GM19468 (cell line): ENCODE results near the gene CATSPERZ.
A peak's percentile ranks its signal among the peaks of the same experiment; 100 is the strongest.

ENCODE experiments used
- ATAC-seq: cut with Tn5 transposase; IDR thresholded peaks from one replicate; pipeline ENCODE4 v1.9.1; 2021; ENCODE audit warnings: mild to moderate bottlenecking, moderate library complexity, moderate number of reproducible peaks; ENCODE audit not compliant: unreplicated experiment; ENCODE audit errors: extremely low read depth

Gene CATSPERZ

DNA sequence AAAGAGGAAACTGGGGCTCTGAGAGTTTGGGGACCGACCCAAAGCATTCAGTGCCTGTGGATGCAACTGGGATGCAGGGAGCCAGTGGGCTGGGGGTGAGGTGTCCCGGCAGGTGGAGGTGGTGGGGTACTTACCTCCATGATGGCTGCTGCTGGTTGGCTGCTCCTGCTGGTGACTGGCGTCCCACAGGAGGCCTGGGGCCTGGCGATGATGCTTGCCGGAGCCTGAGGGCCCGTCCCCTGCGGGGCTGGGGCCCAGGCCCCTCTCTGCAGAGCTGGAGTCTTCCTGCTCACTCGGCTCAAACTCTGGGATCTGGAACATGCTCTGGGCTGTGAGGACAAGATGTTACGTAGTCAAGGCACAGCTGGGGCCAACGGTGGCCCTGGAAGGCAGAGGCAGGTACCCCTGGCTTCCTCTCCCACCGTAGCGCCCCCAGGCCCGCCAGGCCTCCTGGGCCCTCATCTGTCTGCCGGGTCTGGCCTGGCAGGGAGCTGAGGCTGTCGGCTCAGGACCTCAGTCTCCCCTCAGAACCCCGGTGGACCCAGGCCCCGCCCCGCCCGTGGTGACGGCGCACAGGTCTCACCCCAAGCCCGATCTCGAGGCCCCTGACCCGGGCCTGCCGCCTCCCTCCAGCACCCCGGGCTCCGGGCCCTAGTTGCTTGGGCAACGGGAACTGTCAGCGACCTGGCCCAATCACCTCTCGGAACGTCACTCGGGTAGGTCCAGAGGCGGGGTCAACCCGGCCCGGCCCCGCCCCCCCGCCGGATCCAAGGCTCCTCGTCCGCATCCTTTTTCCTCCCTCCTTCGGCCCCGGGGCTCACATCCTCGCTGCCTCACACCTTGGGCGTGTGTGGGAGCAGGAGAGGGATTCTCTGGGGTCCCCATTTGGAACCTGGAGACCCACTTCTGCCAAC, 15.9 kb upstream of the CATSPERZ start, which contains the start of gene BAD:
TSS of gene BAD (minus strand) at position 618 of the 914 bp plus-strand sequence. CDS start at position 321, 297 bp downstream.
- peak; percentile 49 for ATAC-seq

- peak; percentile 38 for ATAC-seq
Measured at GRCh38 chr11:64284962-64285884, 14.9 kb upstream of the CATSPERZ start, which contains the start of gene GPR137. Gene GPR137, plus strand, starts transcription at chr11:64285848. Its CDS starts 677 bp downstream, at chr11:64286525.

GRCh38 chr11:64285885-64286800, 14.0 kb upstream of the CATSPERZ start:
- no peak for ATAC-seq

DNA sequence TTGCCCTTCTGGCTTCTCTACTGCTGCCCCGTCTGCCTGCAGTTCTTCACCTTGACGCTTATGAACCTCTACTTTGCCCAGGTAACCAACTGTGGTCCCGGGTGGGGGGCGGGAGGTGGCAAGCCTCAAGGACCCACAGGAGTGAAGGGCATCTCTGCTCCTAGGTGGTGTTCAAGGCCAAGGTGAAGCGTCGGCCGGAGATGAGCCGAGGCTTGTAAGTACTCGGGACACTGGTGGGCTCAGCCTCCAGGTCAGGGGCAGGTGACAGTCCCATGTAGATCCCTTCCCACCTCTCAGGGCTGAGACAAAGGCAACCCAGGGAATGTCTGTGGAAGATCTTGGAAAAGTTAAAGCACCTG, 13.4 kb upstream of the CATSPERZ start:
- ATAC-seq: no peak

DNA sequence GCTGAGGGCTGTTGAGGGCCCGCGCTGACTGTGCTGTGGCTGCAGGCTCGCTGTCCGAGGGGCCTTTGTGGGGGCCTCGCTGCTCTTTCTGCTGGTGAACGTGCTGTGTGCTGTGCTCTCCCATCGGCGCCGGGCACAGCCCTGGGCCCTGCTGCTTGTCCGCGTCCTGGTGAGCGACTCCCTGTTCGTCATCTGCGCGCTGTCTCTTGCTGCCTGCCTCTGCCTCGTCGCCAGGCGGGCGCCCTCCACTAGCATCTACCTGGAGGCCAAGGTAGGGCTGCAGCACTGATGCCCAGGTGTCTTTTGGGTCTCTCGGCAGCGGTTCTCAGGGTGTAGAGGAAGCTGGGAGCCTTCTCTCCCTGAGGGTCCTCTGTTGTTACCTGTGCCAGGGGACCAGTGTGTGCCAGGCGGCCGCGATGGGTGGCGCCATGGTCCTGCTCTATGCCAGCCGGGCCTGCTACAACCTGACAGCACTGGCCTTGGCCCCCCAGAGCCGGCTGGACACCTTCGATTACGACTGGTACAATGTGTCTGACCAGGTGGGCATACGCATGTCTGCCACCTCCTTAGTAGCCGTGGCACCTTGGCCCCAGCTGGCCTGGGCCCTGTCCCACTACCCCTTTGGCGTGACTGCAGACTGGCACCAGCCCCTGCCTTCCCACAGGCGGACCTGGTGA, 12.3 kb upstream of the CATSPERZ start:
- no peak for ATAC-seq

GRCh38 chr11:64288353-64288750, 11.8 kb upstream of the CATSPERZ start:
- ATAC-seq: no peak

DNA sequence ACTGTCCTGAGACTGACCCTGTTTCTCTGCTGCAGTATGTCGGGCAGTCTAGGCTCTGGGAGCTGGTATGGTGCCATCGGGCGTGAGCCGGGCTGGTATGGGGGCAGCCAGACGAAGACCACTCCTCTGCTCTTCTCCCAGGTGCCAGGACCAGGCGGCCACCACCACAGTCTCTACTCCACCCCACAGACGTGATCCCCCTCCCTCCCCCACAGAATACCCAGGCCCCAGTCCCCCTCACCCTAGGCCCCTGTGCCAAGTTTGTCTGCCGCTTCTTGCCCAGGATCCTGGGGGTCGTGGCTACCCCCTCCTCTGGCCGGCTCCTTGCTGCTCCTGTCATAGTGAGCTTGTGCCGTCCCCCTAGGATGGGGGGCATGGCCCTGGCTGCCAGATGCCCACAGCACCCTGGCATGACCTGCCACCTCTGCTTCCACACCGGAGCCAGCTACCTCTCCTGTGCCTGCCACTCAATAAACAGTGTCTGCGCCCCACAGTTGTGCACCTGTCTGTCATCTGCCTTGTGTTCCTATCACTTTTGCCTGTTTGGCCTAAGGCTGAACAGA, 11.1 kb upstream of the CATSPERZ start:
- ATAC-seq: no peak

GRCh38 chr11:64290352-64291261, 9.6 kb upstream of the CATSPERZ start:
- no peak for ATAC-seq

DNA sequence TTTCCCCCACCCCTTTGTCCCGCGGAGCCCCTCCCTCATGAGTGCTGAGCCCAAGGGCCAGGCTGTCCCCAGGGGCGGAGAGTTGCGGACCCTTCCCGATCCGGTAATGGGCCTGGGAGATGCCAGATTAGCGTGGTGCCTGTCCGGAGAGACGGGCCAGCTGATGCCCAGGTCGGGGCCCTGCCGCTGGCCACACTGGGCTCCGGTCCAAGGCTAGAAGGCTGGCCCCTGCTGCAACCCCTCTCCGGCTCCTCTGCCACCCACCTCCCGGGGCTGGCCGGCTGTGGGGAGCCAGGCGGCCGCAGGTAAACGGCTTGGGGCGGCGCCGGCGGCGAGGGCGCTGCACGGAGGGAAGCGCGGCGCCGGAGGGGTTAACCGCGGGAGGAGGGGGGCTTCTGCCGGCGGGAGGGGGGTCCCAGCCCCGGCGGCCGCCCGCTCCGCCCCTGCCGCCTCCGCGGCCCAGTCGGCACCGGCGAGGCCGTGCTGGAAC, 8.9 kb upstream of the CATSPERZ start, which contains the start of gene KCNK4:
TSS of gene KCNK4 (plus strand) at position 41 of the 490 bp plus-strand sequence. CDS start 1,717 bp downstream, outside the sequence.
- no peak for ATAC-seq

GRCh38 chr11:64291752-64292459, 8.3 kb upstream of the CATSPERZ start:
- ATAC-seq: no peak

DNA sequence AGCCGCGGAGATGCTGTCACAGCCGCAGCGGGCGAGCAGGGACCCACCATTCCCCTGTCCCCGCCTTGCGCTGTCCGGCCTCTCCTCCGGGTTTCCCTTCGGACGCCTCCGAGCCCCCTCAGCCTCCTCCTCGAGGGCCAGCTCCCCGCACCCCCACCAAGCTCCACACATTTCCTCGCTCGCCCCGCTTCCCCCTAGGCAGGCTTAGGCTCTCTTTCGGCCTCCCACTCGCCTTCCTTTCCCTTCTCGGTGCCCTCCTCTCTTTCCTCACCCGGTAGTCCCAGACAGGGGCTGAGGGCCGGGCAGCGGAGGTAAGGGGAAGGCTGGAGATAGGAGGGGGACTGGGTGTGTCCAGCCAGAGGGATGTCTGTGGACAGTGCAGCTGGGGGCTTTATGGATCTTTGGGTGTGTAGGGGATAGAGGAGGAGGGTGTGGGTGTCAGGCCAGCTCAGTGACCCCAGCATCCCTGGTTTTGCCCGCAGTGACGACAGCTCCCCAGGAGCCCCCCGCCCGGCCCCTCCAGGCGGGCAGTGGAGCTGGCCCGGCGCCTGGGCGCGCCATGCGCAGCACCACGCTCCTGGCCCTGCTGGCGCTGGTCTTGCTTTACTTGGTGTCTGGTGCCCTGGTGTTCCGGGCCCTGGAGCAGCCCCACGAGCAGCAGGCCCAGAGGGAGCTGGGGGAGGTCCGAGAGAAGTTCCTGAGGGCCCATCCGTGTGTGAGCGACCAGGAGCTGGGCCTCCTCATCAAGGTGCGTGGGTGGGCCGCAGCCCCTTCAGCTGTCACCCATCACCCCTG, 7.5 kb upstream of the CATSPERZ start:
- no peak for ATAC-seq

DNA sequence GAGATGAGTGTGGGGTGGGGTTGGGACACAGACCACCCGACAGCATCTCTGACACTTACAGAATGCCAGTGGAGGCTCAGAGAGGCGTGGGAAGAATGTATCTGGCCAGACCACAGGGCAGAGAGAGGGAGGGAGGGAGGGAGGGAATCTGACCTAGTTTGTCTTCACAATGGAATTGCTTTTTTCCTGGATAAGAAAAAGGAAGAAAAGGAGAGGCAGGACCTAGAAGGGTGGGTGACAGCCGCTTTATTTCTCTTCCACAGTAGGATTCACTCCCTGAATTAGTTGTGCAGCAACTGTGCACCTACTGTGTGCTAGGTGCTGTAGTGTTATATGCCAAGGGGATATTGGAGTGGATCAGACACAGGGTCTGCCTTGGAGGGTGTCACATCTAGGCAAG, 5.4 kb upstream of the CATSPERZ start:
- ATAC-seq: no peak

- ATAC-seq: no peak
Measured at GRCh38 chr11:64295760-64296159, 4.4 kb upstream of the CATSPERZ start.

- ATAC-seq: no peak
Measured at GRCh38 chr11:64296236-64296635, 3.9 kb upstream of the CATSPERZ start.

- no peak for ATAC-seq
Measured at GRCh38 chr11:64296830-64297698, 3.1 kb upstream of the CATSPERZ start.
